Skeletal muscle tissue (tissue), 4 donors: ENCODE data around the gene LBX1. TPM values are rescaled to one million over a fixed set of nuclear protein-coding genes. Genes with fewer than 3 reads are reported as not detected.

ENCODE experiments used
- H3K27ac ChIP-seq: one replicate; pipeline ENCODE4 v1.7.0; 2013; ENCODE audit warnings: mild to moderate bottlenecking, low read depth, low read length, inconsistent platforms
- H3K27me3 ChIP-seq, 3 donors: one replicate each; pipeline ENCODE4 v1.7.0; 2013; ENCODE audit warnings: low read length in 3 of 3; ENCODE audit not compliant: control insufficient read depth in 3 of 3, insufficient read depth in 3 of 3
- H3K36me3 ChIP-seq, 3 donors: one replicate each; pipeline ENCODE4 v1.7.0; 2013; ENCODE audit warnings: low read length in 3 of 3; ENCODE audit not compliant: control insufficient read depth in 3 of 3, insufficient read depth in 3 of 3
- H3K4me1 ChIP-seq, 3 donors: one replicate each; pipeline ENCODE4 v1.7.0; 2013; ENCODE audit warnings: low read length in 3 of 3, mild to moderate bottlenecking in 3 of 3; ENCODE audit not compliant: control insufficient read depth in 3 of 3, insufficient read depth in 3 of 3
- H3K4me3 ChIP-seq, 3 donors: one replicate each; pipeline ENCODE4 v1.7.0; 2013; ENCODE audit warnings: low read length in 3 of 3
- H3K9ac ChIP-seq, 3 donors: one replicate each; pipeline ENCODE4 v1.7.0; 2013; ENCODE audit warnings: low read length in 3 of 3, mild to moderate bottlenecking in 3 of 3, moderate library complexity in 2 of 3, low read depth in 1 of 3
- H3K9me3 ChIP-seq, 3 donors: one replicate each; pipeline ENCODE4 v1.7.0; 2013; ENCODE audit warnings: low read length in 3 of 3; ENCODE audit not compliant: control insufficient read depth in 3 of 3
- total RNA-seq: library from RNA; depleted of rRNA; stranded (reverse); fragments of >200 nt; gene quantifications from one replicate; pipeline ENCODE4 v1.2.3, GENCODE V29; 2014
- donor health status: Osteomylitis.

Gene LBX1, protein sequence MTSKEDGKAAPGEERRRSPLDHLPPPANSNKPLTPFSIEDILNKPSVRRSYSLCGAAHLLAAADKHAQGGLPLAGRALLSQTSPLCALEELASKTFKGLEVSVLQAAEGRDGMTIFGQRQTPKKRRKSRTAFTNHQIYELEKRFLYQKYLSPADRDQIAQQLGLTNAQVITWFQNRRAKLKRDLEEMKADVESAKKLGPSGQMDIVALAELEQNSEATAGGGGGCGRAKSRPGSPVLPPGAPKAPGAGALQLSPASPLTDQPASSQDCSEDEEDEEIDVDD
- total RNA-seq, result 3.1 TPM

DNA sequence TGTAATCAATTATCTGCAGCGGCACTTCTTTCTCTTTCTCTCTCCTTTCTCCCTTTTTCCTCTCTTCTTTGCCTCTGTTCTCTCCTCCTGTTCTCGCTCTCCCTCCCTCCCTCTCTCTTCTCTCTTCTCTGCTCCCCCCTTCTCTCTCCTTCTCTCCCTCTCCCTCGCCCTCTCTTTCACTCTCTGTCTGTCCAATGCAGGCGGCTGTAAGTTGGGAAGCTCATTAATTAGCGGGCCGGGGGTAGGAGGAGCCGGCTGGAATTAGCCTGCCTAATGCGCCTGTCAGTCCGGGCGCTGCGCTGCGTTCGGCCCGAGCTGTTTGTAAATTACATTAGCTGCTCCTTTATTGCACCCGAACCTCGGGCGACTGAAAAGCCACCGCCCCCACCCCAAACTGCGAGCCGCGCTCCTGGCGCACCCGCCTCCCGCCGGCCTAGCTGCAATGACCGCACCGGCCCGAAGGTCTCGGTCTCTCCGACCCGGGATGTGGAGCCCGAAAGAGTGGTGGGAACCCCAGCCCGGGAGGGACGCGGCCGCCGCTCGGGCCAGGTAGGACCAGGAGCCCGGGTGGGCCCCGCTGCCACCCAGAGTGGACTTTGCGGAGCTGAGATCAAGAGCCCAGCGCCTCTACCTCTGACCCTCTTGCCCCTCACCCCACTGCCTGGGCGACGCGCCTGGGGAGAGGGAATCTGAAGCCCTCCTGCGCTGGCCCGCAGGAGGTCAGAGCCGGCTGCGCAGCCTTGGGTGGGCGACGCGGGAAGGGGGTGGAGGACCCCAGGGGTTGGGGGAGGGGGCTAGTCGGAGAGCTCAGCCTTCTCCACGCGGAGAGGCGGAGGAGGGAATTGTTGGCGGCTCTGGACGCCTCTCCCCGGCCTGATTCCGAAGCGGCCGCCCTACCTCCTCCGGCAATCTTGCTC is at the start of gene LBX1:
Gene LBX1, minus strand, starts transcription at position 198 of the 917 bp plus-strand sequence. CDS start 648 bp downstream, outside the sequence.
- H3K4me3 ChIP-seq, result peak within 1 kb of the TSS; percentile 82 to 83 (median 83)
- peaks cover 50 to 80% (median 61%) of the 10 kb centered on the region in 3 donors for H3K4me1 ChIP-seq
- peak within 1 kb of the TSS; percentile 92 for H3K27ac ChIP-seq
- no peaks in the 10 kb centered on the region for H3K9me3 ChIP-seq
- no peaks in the 10 kb centered on the region for H3K36me3 ChIP-seq
- peaks cover 43 to 76% (median 61%) of the 10 kb centered on the region in 3 donors for H3K27me3 ChIP-seq
- H3K9ac ChIP-seq, result peak within 1 kb of the TSS; percentile 88 to 95 (median 88)

- Histone ChIP-seq H3K36me3 (no peaks in the 10 kb centered on the region), H3K4me3 (no peak overlapping the region), H3K9ac (no peak overlapping the region), H3K9me3 (no peaks in the 10 kb centered on the region), H3K27me3 (peaks cover 0 to 6% (median 2%) of the 10 kb centered on the region in 3 donors), H3K4me1 (peaks cover 0 to 8% (median 2%) of the 10 kb centered on the region in 3 donors), H3K27ac (no peak overlapping the region)
These were observed 44.5 kb upstream of the LBX1 start for GRCh38 chr10:101273741-101274140.

- Histone ChIP-seq H3K9me3 (no peaks in the 10 kb centered on the region), H3K36me3 (no peaks in the 10 kb centered on the region), H3K4me3 (no peak overlapping the region), H3K9ac (no peak overlapping the region), H3K27ac (no peak overlapping the region), H3K4me1 (peaks cover 0 to 8% (median 2%) of the 10 kb centered on the region in 3 donors), H3K27me3 (peaks cover 0 to 6% (median 2%) of the 10 kb centered on the region in 3 donors)
These were observed 44.1 kb upstream of the LBX1 start for GRCh38 chr10:101273330-101273729.

DNA sequence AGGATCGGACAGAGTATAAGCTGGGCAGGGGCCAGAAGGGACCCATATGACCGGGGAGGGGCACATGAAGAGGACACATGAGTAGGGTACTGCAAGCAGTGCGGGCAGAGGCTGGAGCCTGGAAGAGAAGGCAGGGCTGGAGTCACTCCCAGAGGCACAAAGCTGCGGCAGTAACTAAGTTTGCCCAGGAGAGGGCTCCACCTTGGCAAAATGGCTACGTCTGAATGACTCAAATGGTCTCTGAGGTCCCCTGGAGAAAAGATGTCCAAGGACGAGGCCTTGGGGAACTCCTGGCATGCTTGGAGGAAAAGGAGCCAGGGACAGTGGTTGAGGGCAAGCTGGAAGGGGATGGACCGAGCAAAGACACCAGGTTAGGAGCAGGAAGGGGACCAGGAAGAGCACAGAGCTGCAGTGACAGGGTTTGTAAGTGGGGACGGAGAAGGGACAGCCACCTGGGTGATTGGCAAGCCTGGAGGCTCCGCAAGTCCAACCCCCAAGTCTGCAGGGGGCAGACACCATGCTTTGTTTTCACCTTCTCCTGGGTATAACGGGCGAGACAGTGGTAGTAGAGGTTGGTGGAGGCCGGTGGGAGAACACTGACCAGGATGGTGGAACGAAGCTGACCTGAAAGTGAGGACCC is 43.1 kb upstream of the LBX1 start:
- Histone ChIP-seq H3K4me1 (peaks cover 0 to 8% (median 2%) of the 10 kb centered on the region in 3 donors), H3K27me3 (peaks cover 0 to 6% (median 2%) of the 10 kb centered on the region in 3 donors), H3K9me3 (no peaks in the 10 kb centered on the region), H3K4me3 (no peak overlapping the region), H3K27ac (no peak overlapping the region), H3K36me3 (no peaks in the 10 kb centered on the region), H3K9ac (peak overlapping the region in 1 of 3 donors; percentile 16)

GRCh38 chr10:101270763-101271162 is 41.5 kb upstream of the LBX1 start:
- Histone ChIP-seq H3K27ac (no peak overlapping the region), H3K9ac (no peak overlapping the region), H3K27me3 (peaks cover 0 to 6% (median 2%) of the 10 kb centered on the region in 3 donors), H3K9me3 (no peaks in the 10 kb centered on the region), H3K36me3 (no peaks in the 10 kb centered on the region), H3K4me3 (no peak overlapping the region), H3K4me1 (peaks cover 0 to 8% (median 2%) of the 10 kb centered on the region in 3 donors)

GRCh38 chr10:101267776-101268175 is 38.5 kb upstream of the LBX1 start:
- no peaks in the 10 kb centered on the region for H3K36me3 ChIP-seq
- H3K4me3 ChIP-seq, result no peak overlapping the region
- H3K4me1 ChIP-seq, result peaks cover 0 to 8% (median 2%) of the 10 kb centered on the region in 3 donors
- no peak overlapping the region for H3K9ac ChIP-seq
- H3K9me3 ChIP-seq, result no peaks in the 10 kb centered on the region
- H3K27me3 ChIP-seq, result peaks cover 0 to 7% (median 3%) of the 10 kb centered on the region in 3 donors
- H3K27ac ChIP-seq, result no peak overlapping the region

GRCh38 chr10:101267290-101267680 is 38.0 kb upstream of the LBX1 start:
- Histone ChIP-seq H3K9me3 (no peaks in the 10 kb centered on the region), H3K4me1 (peaks cover 0 to 4% (median 2%) of the 10 kb centered on the region in 3 donors), H3K27me3 (peaks cover 0 to 9% (median 3%) of the 10 kb centered on the region in 3 donors), H3K4me3 (no peak overlapping the region), H3K9ac (no peak overlapping the region), H3K27ac (no peak overlapping the region), H3K36me3 (no peaks in the 10 kb centered on the region)

GRCh38 chr10:101266381-101267289 is 37.4 kb upstream of the LBX1 start:
- Histone ChIP-seq H3K9me3 (no peaks in the 10 kb centered on the region), H3K27me3 (peaks cover 0 to 8% (median 5%) of the 10 kb centered on the region in 3 donors), H3K9ac (no peak overlapping the region), H3K36me3 (no peaks in the 10 kb centered on the region), H3K27ac (no peak overlapping the region), H3K4me1 (no peaks in the 10 kb centered on the region), H3K4me3 (no peak overlapping the region)

DNA sequence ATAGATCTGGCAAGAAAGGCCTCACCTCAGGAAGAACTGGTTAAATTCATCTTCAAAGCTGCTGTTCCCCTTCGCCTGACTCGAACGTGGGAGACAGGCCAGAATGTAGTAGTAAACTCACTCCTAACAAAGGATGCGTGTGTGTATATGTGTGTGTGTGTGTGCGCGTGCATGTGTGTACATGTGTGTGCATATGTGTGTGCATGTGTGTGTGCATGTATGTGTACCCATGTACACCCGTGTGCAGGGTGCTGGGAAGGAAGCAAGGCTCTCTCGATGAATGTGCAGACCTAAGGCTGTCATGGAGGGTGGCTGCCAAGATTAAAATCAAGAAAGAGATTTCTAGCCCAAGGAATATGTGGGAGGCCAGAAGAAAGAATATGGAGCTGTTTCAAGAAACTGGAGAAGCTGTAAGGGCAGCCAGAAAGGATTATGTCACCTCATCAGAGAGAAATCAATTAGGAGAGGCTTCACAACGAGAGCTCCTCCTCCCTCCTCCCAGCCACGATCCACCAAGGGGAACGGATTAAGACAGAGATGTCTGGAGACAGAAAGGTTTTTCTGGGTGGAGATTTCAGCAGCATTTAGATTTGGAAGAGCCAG is 34.0 kb upstream of the LBX1 start:
- H3K36me3 ChIP-seq, result no peaks in the 10 kb centered on the region
- no peak overlapping the region for H3K9ac ChIP-seq
- peaks cover 0 to 16% (median 10%) of the 10 kb centered on the region in 3 donors for H3K27me3 ChIP-seq
- no peaks in the 10 kb centered on the region for H3K4me1 ChIP-seq
- no peak overlapping the region for H3K27ac ChIP-seq
- no peak overlapping the region for H3K4me3 ChIP-seq
- H3K9me3 ChIP-seq, result peaks cover 0 to 2% (median under 1%) of the 10 kb centered on the region in 3 donors
